HL-60 (cell line): ENCODE results near the gene CIT.
A peak's percentile ranks its signal among the peaks of the same experiment; 100 is the strongest.

Experiments used
- DNase-seq, 2 experiments: peaks; one replicate each; pipeline ENCODE4 v3.0.0-alpha.2; 2010 to 2020; ENCODE audit warnings: low read depth in 1 of 2, low spot score in 1 of 2
- H3K27ac ChIP-seq: fragments of 250-450 bp; sonication (Bioruptor Pico); replicated peaks from 2 replicates; pipeline ENCODE4 v1.5.1; 2020; ENCODE audit warnings: mild to moderate bottlenecking, moderate library complexity
- H3K27me3 ChIP-seq: fragments of 250-450 bp; sonication (Bioruptor Pico); 2 replicates; pipeline ENCODE4 v1.5.1; 2021; ENCODE audit warnings: mild to moderate bottlenecking, moderate library complexity; ENCODE audit not compliant: insufficient read depth, poor library complexity, severe bottlenecking
- H3K4me3 ChIP-seq: replicated peaks from 2 replicates; pipeline ENCODE4 v1.5.1; 2011; ENCODE audit warnings: mild to moderate bottlenecking, control low read depth, low read length; ENCODE audit not compliant: insufficient read depth
- CTCF ChIP-seq: IDR thresholded peaks from one replicate; pipeline ENCODE4 v1.5.1; 2011; ENCODE audit warnings: low read length, control low read depth, inconsistent platforms; ENCODE audit not compliant: insufficient read depth
- GABPA ChIP-seq: IDR thresholded peaks from 2 replicates; pipeline ENCODE4 v1.6.1; 2012; ENCODE audit warnings: low read depth
- POLR2AphosphoS5 ChIP-seq: IDR thresholded peaks from 2 replicates; pipeline ENCODE4 v1.6.1; 2012; ENCODE audit warnings: low read depth
- REST ChIP-seq: IDR thresholded peaks from 2 replicates; pipeline ENCODE4 v1.6.1; 2012; ENCODE audit warnings: low read depth; ENCODE audit not compliant: insufficient replicate concordance
- SPI1 ChIP-seq: IDR thresholded peaks from 2 replicates; pipeline ENCODE4 v1.6.1; 2012; ENCODE audit warnings: low read depth, mild to moderate bottlenecking, borderline replicate concordance

CIT gene

GRCh38 chr12:119840582-119840981 is 36.5 kb downstream of the CIT start:
- Histone ChIP-seq H3K27ac (no peak overlapping the region), H3K4me3 (no peak overlapping the region), H3K27me3 (no peaks in the 10 kb centered on the region)
- no peak for TF ChIP-seq GABPA
- no peak for DNase-seq

- Histone ChIP-seq H3K4me3 (no peak overlapping the region), H3K27me3 (no peaks in the 10 kb centered on the region), H3K27ac (no peak overlapping the region)
- DNase-seq = no peak
- TF ChIP-seq CTCF (no peak), SPI1 (no peak), POLR2AphosphoS5 (no peak), REST (no peak), GABPA (no peak)
These were observed 37.0 kb downstream of the CIT start for GRCh38 chr12:119840168-119840567.

DNA sequence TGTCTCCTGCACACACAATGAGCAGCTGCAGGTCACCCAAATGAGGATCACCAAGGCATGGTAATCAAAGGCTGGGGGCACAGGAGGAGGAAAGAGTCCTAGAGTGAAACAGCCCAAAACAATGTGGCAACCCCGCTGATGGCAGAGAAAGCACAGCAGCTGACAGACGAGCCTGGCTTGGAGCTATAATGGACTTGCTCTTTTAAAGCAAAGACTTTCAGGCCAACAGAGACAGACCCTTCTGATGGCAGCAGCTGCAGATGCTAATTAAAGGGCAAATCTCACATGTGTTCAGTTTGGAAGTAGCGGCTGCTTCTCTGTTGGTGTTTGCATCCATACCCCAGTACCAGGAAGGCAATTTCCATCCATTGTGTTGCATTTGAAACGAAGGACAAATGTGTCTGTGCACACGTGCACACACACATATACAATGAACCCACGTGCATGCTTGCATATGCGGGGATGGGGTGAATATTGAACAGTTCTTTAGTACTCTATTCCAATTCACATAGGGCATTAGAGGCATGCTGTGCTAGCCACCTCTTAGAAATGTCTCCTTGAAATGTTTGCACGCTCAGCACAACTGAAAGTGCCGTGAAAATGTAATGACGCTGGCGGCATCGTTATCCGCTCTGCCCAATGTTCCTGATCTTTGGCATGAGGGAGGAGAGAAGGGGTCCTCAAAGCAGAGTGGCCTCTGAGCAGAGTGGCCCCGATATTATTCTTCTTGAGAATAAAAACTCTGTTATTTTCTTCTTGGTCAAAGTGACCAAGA is 38.1 kb downstream of the CIT start:
- no peaks in the 10 kb centered on the region for H3K27me3 ChIP-seq
- H3K4me3 ChIP-seq = no peak overlapping the region
- H3K27ac ChIP-seq = no peak overlapping the region
- TF ChIP-seq REST (no peak), SPI1 (no peak), CTCF (no peak), POLR2AphosphoS5 (no peak), GABPA (no peak)
- no peak for DNase-seq

DNA sequence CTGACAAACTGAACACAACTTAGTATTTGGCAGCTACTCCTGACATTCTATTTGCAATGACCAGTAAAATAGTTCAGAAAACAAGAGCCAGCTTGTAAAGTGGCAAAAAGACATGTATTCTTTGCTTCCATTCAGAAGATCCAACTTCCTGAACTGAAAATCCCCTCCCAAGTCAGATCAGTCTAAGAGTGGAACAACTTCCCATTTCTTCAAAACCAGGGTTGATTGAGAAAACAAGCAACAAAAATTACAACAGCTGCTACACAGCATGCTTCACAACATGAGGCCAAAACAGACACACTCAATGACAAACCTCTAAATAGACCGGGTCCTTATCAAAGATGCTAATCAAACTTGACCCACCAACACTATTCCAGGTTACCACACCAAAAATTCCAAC is 40.3 kb downstream of the CIT start:
- Histone ChIP-seq H3K27me3 (no peaks in the 10 kb centered on the region), H3K4me3 (no peak overlapping the region), H3K27ac (no peak overlapping the region; the same call in 1 of the 2 replicates)
- TF ChIP-seq POLR2AphosphoS5 (no peak), GABPA (no peak)
- DNase-seq = peak in 1 of 2 experiments; percentile 37

GRCh38 chr12:119835068-119835467 is 42.1 kb downstream of the CIT start:
- H3K4me3 ChIP-seq = no peak overlapping the region
- no peaks in the 10 kb centered on the region for H3K27me3 ChIP-seq
- H3K27ac ChIP-seq = no peak overlapping the region
- no peak for DNase-seq
- no peak for TF ChIP-seq SPI1
- TF ChIP-seq CTCF = no peak
- no peak for TF ChIP-seq GABPA
- TF ChIP-seq REST = no peak
